Measurements from ENCODE around the gene TRIM51.

DNA sequence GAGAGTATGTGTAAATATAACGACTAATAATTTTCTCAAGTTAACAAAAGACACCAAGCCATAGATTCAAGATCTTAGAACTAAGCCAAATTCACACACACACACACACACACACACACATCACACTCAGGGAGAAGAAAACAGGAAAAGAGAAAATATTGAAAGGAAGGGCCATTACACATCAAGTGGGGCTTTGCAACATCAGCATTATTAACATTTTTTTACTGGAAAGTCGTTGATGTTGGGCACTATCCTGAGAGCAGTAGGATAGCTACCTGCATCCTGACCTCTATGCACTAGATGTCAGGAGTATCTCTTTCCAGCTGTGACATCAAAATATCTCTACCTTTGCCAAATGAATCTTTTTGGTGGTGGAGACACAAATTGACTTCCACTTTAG lies 35.6 kb upstream of the TRIM51 start:
- TF ChIP-seq, protein P1, sequence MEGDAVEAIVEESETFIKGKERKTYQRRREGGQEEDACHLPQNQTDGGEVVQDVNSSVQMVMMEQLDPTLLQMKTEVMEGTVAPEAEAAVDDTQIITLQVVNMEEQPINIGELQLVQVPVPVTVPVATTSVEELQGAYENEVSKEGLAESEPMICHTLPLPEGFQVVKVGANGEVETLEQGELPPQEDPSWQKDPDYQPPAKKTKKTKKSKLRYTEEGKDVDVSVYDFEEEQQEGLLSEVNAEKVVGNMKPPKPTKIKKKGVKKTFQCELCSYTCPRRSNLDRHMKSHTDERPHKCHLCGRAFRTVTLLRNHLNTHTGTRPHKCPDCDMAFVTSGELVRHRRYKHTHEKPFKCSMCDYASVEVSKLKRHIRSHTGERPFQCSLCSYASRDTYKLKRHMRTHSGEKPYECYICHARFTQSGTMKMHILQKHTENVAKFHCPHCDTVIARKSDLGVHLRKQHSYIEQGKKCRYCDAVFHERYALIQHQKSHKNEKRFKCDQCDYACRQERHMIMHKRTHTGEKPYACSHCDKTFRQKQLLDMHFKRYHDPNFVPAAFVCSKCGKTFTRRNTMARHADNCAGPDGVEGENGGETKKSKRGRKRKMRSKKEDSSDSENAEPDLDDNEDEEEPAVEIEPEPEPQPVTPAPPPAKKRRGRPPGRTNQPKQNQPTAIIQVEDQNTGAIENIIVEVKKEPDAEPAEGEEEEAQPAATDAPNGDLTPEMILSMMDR (IDR thresholded peaks at IDR 0.05 in 4 of 5, conservative IDR thresholded peaks at IDR 0.05 in 1 of 5) = no peak
- no peak for TF ChIP-seq POLR2A (IDR thresholded peaks at IDR 0.05)
